ENCODE measurements around the gene PTGFRN. TPM values are rescaled to one million over a fixed set of nuclear protein-coding genes. Genes with fewer than 3 reads are reported as not detected.

PTGFRN gene
- total and polyA plus RNA-seq, 8 donors: 38.1 to 77.5 (median 67.9) TPM

- TF ChIP-seq CTCF (IDR thresholded peaks at IDR 0.05): no peak
- Histone ChIP-seq H3K4me1 (peaks cover 5 to 40% of the 10 kb centered on the region in 2 donors), H3K36me3 (no peaks in the 10 kb centered on the region), H3K9me3 (no peaks in the 10 kb centered on the region), H3K27ac (no peak overlapping the region), H3K27me3 (no peaks in the 10 kb centered on the region), H3K4me3 (no peak overlapping the region)
- ATAC-seq (peak; percentile 37), DNase-seq (no peak)
- intact Hi-C loops (cut with DNase I): no loop called here
These were observed 78.5 kb downstream of the PTGFRN start for GRCh38 chr1:116988248-116988647.

GRCh38 chr1:116988908-116989307 lies 79.2 kb downstream of the PTGFRN start:
- peaks cover 5 to 41% of the 10 kb centered on the region in 2 donors for H3K4me1 ChIP-seq
- ATAC-seq (peak; percentile 63), DNase-seq (no peak)
- no peaks in the 10 kb centered on the region for H3K9me3 ChIP-seq
- intact Hi-C loops (cut with DNase I): no loop called here
- no peaks in the 10 kb centered on the region for H3K27me3 ChIP-seq
- no peaks in the 10 kb centered on the region for H3K36me3 ChIP-seq
- no peak overlapping the region for H3K4me3 ChIP-seq
- TF ChIP-seq CTCF (IDR thresholded peaks at IDR 0.05): no peak
- H3K27ac ChIP-seq: peak overlapping the region in 1 of 2 donors; percentile 28

GRCh38 chr1:116989835-116990234 lies 80.1 kb downstream of the PTGFRN start:
- Histone ChIP-seq H3K4me1 (peaks cover 5 to 47% of the 10 kb centered on the region in 2 donors), H3K27me3 (no peaks in the 10 kb centered on the region), H3K27ac (no peak overlapping the region), H3K36me3 (no peaks in the 10 kb centered on the region), H3K4me3 (no peak overlapping the region), H3K9me3 (no peaks in the 10 kb centered on the region)
- DNase-seq (no peak), ATAC-seq (no peak)
- intact Hi-C loops (cut with DNase I): no loop called here
- TF ChIP-seq CTCF (IDR thresholded peaks at IDR 0.05): no peak

- Histone ChIP-seq H3K27me3 (no peaks in the 10 kb centered on the region), H3K27ac (peak overlapping the region; percentile 2 to 74), H3K4me1 (peaks cover 5 to 47% of the 10 kb centered on the region in 2 donors), H3K4me3 (no peak overlapping the region), H3K36me3 (no peaks in the 10 kb centered on the region), H3K9me3 (no peaks in the 10 kb centered on the region)
- intact Hi-C loops (cut with DNase I): no loop called here
- ATAC-seq (peak; percentile 62), DNase-seq (peak in 2 of 4 donors; percentile 66 to 69)
- no peak for TF ChIP-seq CTCF (IDR thresholded peaks at IDR 0.05)
These were observed 81.0 kb downstream of the PTGFRN start for GRCh38 chr1:116990612-116991151.

GRCh38 chr1:116991171-116991845 lies 81.6 kb downstream of the PTGFRN start:
- Histone ChIP-seq H3K27ac (peak overlapping the region; percentile 2 to 74), H3K9me3 (no peaks in the 10 kb centered on the region), H3K4me1 (peaks cover 5 to 47% of the 10 kb centered on the region in 2 donors), H3K4me3 (no peak overlapping the region), H3K36me3 (no peaks in the 10 kb centered on the region), H3K27me3 (no peaks in the 10 kb centered on the region)
- peak; percentile 31 for ATAC-seq
- intact Hi-C loops (cut with DNase I): no loop called here
- no peak for TF ChIP-seq CTCF (IDR thresholded peaks at IDR 0.05)
- DNase-seq: no peak

All from left lung (tissue), 10 donors.